ENCODE results near the gene CYP27A1.

The CYP27A1 gene

DNA sequence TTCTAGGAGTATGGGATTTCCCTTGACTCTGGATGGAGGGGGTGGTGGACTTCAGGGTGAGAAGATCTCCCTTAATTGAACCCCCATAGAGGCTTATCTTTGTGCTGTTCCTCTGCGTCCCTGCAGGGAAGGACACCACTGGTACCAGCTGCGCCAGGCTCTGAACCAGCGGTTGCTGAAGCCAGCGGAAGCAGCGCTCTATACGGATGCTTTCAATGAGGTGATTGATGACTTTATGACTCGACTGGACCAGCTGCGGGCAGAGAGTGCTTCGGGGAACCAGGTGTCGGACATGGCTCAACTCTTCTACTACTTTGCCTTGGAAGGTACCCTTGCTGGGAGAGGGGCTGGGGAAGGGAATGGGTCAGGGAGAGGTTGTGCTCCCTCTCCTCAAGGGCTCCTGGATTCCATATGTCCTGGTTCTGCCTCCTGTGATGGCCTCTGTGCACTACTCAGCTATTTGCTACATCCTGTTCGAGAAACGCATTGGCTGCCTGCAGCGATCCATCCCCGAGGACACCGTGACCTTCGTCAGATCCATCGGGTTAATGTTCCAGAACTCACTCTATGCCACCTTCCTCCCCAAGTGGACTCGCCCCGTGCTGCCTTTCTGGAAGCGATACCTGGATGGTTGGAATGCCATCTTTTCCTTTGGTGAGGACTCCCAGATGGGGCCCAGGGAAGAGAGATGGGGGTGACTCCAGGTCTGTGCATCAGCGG lies 30.3 kb downstream of the CYP27A1 start:
- no peak for DNase-seq

DNA sequence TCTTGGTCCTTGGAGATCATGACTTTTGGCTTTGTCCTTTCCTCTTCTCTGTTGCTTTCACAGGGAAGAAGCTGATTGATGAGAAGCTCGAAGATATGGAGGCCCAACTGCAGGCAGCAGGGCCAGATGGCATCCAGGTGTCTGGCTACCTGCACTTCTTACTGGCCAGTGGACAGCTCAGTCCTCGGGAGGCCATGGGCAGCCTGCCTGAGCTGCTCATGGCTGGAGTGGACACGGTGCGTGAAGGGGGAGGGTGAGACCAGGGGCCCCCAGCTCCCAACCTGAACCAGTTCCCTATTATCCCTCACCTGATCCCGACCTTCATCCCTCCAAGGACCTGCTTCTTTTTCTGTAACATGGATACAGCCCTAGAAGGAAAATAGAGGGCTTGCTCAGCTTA lies 30.9 kb downstream of the CYP27A1 start:
- DNase-seq: no peak

GRCh38 chr2:218813771-218814460 lies 32.0 kb downstream of the CYP27A1 start:
- no peak for DNase-seq

GRCh38 chr2:218814540-218815243 lies 32.7 kb downstream of the CYP27A1 start:
- no peak for DNase-seq

DNA sequence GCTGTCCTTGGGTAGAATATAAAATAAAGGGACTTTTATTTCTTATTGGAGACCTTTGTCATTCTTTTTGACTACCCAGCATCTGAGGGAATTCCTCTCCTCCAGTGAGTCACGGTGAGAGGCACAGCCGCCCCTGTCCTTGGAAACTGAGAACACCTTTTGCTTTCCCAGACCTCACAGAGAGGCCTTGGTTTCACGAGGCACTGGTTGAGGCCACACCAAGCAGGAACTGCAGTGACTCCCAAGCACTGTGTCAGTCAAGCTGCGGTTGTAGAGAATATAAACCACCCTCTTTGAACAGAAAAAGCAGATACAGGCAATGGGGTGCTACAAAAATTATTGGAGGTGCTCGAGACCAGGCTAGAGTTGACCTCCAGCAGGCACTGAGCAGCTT lies 33.3 kb downstream of the CYP27A1 start:
- no peak for DNase-seq

DNA sequence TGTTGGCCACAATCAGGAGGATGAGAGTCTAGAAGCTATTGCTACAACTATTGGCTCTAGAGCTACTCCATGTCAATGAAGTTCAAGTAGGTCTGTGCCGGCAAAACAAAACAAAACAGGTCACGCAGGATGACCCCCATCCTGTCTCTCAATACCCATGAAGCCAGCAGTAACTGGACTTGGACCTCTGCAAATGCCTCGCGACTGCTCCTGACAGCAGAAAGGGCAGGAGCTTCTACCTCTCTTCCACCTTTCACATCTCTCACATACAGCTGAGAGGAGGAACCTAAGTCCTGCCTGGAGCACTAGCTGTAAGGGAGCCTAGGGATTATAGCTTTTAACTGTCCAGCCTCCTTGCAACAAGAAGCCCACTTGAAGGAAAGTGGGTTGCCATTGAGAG lies 33.7 kb downstream of the CYP27A1 start:
- no peak for DNase-seq

GRCh38 chr2:218816561-218817011 lies 34.6 kb downstream of the CYP27A1 start:
- DNase-seq: no peak

DNA sequence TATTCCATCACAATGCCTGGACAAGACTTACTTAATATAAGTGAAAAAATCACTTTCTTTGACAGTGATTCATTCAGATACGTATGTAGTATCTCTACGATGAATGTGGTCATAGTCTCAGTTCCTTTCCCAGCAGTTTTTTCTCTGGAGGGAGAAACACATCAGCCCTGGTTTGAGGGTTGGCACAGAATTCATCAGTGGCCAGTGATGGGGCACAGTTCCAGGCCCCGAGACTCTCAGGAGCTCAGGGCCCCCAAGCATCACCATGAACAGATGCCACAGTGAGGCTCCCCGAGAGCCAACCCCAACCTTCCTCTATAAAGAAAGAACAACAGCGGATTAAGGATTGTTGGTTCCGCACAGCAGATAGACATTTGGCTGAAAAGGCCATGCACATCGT lies 37.1 kb downstream of the CYP27A1 start:
- no peak for DNase-seq

- DNase-seq: no peak
Measured at GRCh38 chr2:218820746-218821369, 38.9 kb downstream of the CYP27A1 start.

- DNase-seq: no peak
Measured at GRCh38 chr2:218821605-218822211, 39.8 kb downstream of the CYP27A1 start.

DNA sequence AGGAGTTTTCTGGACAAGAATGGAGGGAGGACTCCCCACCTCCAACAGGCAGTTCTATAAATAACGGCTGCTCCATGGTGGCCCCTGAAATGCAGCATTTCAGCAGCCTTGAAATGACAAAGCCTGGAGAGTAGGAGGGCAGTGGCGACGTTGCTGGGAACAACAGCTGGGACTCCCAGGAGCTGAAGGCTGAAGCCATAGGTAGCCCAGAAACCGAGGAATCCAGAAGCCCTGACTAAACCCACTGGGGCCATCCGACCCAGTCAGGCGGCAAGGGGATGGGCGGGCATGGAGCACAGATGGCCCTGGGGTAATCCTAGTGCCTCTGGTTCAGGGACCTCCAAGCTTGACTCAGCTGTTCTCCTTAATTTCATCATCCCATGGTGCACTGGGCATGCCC lies 40.7 kb downstream of the CYP27A1 start:
- no peak for DNase-seq

GRCh38 chr2:218823196-218823855 lies 41.4 kb downstream of the CYP27A1 start:
- DNase-seq: no peak

DNA sequence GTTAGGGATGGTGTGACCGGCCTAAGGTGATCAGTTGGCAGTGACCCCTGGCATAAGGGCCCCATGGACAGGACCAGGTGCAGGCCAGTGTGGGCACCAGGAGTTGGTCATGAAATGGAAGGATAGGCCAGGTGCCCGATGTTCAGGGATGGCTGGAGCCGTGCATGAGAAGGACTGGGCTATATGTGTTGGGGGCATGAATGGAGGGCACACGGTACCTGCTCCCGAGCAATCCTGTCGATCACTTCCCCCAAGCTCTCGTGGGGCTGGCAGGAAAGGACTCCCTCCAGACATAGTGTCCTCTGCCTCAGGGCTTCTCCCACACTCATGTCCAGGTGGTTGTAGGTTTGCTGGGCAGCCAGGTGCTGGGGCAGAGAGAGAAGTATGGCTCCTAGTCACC lies 42.1 kb downstream of the CYP27A1 start:
- no peak for DNase-seq

GRCh38 chr2:218826791-218827190 lies 44.8 kb downstream of the CYP27A1 start:
- DNase-seq: no peak

GRCh38 chr2:218827701-218828476 lies 45.9 kb downstream of the CYP27A1 start:
- DNase-seq: no peak

- DNase-seq: no peak
Measured at GRCh38 chr2:218828477-218828778, 46.5 kb downstream of the CYP27A1 start.

GRCh38 chr2:218829868-218830451 lies 48.0 kb downstream of the CYP27A1 start:
- no peak for DNase-seq

- no peak for DNase-seq
Measured at GRCh38 chr2:218830526-218831306, 48.8 kb downstream of the CYP27A1 start.

DNA sequence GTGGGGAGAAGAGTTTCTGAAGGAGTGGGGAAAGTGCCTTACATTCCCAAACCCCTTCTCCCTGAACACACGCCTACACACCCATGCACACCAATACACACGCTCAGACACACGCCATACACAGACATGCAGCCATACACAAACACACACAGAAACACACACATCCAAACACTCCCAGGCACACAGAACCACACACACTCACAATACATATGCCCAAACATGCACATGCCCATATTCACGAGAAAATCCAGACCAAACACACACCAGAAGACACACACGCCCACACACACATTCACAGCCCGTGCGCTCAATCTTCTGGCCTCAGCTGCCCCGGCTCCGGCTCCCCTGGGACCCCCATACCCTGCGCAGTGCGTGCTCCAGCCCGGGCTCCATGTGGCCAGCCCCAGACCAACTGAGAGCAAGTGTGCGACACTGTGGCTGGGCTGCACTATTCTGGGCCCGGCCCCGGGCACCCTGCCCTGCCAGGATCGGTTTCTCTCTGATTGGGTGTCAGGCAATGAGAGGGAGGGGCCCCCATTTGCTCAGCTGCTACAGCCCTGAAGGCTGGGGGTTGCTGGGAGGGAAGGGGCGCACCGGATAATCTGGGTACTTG lies 49.5 kb downstream of the CYP27A1 start, which contains the start of gene PRKAG3:
TSS of gene PRKAG3 (minus strand) at position 426 of the 613 bp plus-strand sequence.
- no peak for DNase-seq

DNA sequence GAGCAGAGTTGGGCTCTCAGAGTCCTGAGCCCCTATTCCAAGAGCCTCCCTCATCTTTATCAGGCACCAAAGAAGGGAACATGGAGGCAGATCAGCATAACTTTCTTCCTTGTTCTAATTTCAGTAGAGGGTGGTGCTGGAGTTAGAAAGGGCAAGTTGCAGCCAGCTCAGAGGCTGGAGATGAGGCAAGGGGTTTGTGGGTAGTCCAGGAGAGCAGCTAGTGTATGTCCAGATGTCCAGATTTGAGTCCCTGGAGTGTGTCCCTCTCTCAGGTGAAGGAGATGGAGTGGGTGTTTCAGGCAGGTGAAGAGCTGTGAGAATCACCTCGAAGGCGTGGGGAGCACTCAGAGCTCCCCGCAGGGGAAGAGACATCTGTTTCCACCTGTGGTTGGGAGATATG lies 50.1 kb downstream of the CYP27A1 start:
- no peak for DNase-seq

Data from C1 segment of cervical spinal cord (tissue), 14 donors.